K562 (cell line): ENCODE results near the gene SOCS2. TPM values are rescaled to one million over a fixed set of nuclear protein-coding genes. Genes with fewer than 3 reads are reported as not detected.

ENCODE experiments used
- ATAC-seq: fragments of 200-7000 bp; cut with Tn5 transposase; 3 replicates; pipeline ENCODE4 v1.9.1; 2020; ENCODE audit warnings: moderate library complexity
- BruUV-seq: library from RNA; stranded (reverse); fragments of 400-500 nt; replicated peaks from 2 replicates; lab custom pipeline; 2021; lab: Mats Ljungman, UMichigan
- CTCF ChIA-PET: fragments of 300-600 bp; formaldehyde crosslinking; extraction: SDS; loops from one replicate; lab custom pipeline; 2021; ENCODE audit warnings: low intra/inter-chr PET ratio; lab: Yijun Ruan, JAX
- POLR2A ChIA-PET: fragments of 300-600, 350-650 bp; sonication (Branson Sonifier 250); formaldehyde crosslinking; extraction: SDS; loops from one replicate; lab custom pipeline; 2021; ENCODE audit warnings: antibody characterized with exemption, inconsistent platforms; lab: Yijun Ruan, JAX
- DNase-seq, 4 experiments: peaks; one replicate each; pipeline versions ENCODE4 v3.0.0 to v3.0.0-alpha.2; 2011 to 2018; ENCODE audit warnings: low spot score in 3 of 4, mixed read lengths in 3 of 4; ENCODE audit errors: extremely low read depth in 1 of 4
- FAIRE-seq: peaks from 2 replicates; lab custom pipeline; 2011; peaks lifted over from hg19 to GRCh38; lab: Jason Lieb, UNC
- H2AFZ ChIP-seq: 2 replicates; pipeline ENCODE4 v1.6.0; 2011; ENCODE audit warnings: low read depth, low read length, control low read depth, inconsistent platforms
- H3K27ac ChIP-seq: fragments of 200-600 bp; 3 replicates; pipeline ENCODE4 v1.8.0; 2011; ENCODE audit warnings: low read depth, mild to moderate bottlenecking, control low read depth, inconsistent platforms, low read length, moderate library complexity, mixed read lengths; ENCODE audit errors: extremely low read depth
- H3K27me3 ChIP-seq, 2 experiments: fragments of 300-600 bp in 1 of 2; 2 replicates in 1 of 2; 3 replicates in 1 of 2; pipeline versions ENCODE4 v1.6.0 to v1.8.0; 2011; ENCODE audit warnings: inconsistent platforms in 2 of 2, low read length in 2 of 2, mild to moderate bottlenecking in 1 of 2, mixed read lengths in 1 of 2, moderate library complexity in 1 of 2; ENCODE audit not compliant: control insufficient read depth in 2 of 2, insufficient read depth in 2 of 2
- H3K36me3 ChIP-seq: fragments of 300-600 bp; 3 replicates; pipeline ENCODE4 v1.8.0; 2011; ENCODE audit warnings: mild to moderate bottlenecking, low read length, inconsistent platforms; ENCODE audit not compliant: control insufficient read depth, insufficient read depth
- H3K4me1 ChIP-seq, 2 experiments: fragments of 200-600 bp in 1 of 2; replicated peaks in 1 of 2; 2 replicates in 1 of 2; 3 replicates in 1 of 2; pipeline versions ENCODE4 v1.5.1 to v1.8.0; 2011; ENCODE audit warnings: inconsistent platforms in 2 of 2, low read length in 2 of 2, mild to moderate bottlenecking in 1 of 2, mixed read lengths in 1 of 2, moderate library complexity in 1 of 2; ENCODE audit not compliant: control insufficient read depth in 2 of 2, insufficient read depth in 2 of 2
- H3K4me2 ChIP-seq: 2 replicates; pipeline ENCODE4 v1.6.1; 2011; ENCODE audit warnings: low read length, control low read depth, inconsistent platforms, mixed read lengths; ENCODE audit not compliant: insufficient read depth
- H3K4me3 ChIP-seq: fragments of 200-600 bp; sonication (generic), shearing (Covaris generic); 2 replicates; pipeline ENCODE4 v1.5.1; 2016; ENCODE audit warnings: control low read depth, inconsistent platforms
- H3K79me2 ChIP-seq: fragments of 200-600 bp; 3 replicates; pipeline ENCODE4 v1.8.0; 2011; ENCODE audit warnings: low read length, inconsistent platforms; ENCODE audit not compliant: control insufficient read depth, insufficient read depth
- H3K9ac ChIP-seq, 2 experiments: 2 replicates each; pipeline versions ENCODE4 v1.6.0 to v1.6.1; 2011; ENCODE audit warnings: low read depth in 2 of 2, low read length in 2 of 2, control low read depth in 1 of 2, inconsistent platforms in 1 of 2, mild to moderate bottlenecking in 1 of 2, mixed read lengths in 1 of 2; ENCODE audit not compliant: insufficient read depth in 1 of 2
- H3K9me1 ChIP-seq: one replicate; pipeline ENCODE4 v1.6.0; 2011; ENCODE audit warnings: inconsistent platforms, mild to moderate bottlenecking, low read length, moderate library complexity; ENCODE audit not compliant: control insufficient read depth, insufficient read depth
- H3K9me3 ChIP-seq: replicated peaks from 2 replicates; pipeline ENCODE4 v1.5.1; 2011; ENCODE audit warnings: low read depth, low read length, inconsistent platforms; ENCODE audit not compliant: control insufficient read depth, insufficient read depth
- H4K20me1 ChIP-seq: replicated peaks from 2 replicates; pipeline ENCODE4 v1.6.1; 2011; ENCODE audit warnings: low read length, inconsistent platforms, mixed read lengths; ENCODE audit not compliant: control insufficient read depth, insufficient read depth
- ARID1B ChIP-seq: fragments of 450-650 bp; IDR thresholded peaks from 2 replicates; pipeline ENCODE4 v1.6.1; 2016; ENCODE audit warnings: antibody characterized with exemption, mild to moderate bottlenecking, inconsistent platforms
- FOXJ2 ChIP-seq: fragments of 200-800 bp; sonication (Bioruptor generic); IDR thresholded peaks from 2 replicates; pipeline ENCODE4 v1.6.1; 2016; ENCODE audit warnings: missing genetic modification characterization, missing compliant biosample characterization
- FOXK2 ChIP-seq, 2 experiments: fragments of 450-650 bp; IDR thresholded peaks in 1 of 2; conservative IDR thresholded peaks in 1 of 2; 2 replicates each; pipeline ENCODE4 v1.6.1; 2016; ENCODE audit warnings: low read depth in 2 of 2, mild to moderate bottlenecking in 1 of 2
- GABPA ChIP-seq: fragments of 200-800 bp; sonication (Bioruptor generic); conservative IDR thresholded peaks from 2 replicates; pipeline ENCODE4 v1.6.1; 2016; ENCODE audit warnings: low read depth, missing genetic modification characterization, missing compliant biosample characterization
- HOXB6 ChIP-seq: fragments of 250-450 bp; sonication (Bioruptor Pico); IDR thresholded peaks from 2 replicates; pipeline ENCODE4 v1.5.1; 2022; ENCODE audit warnings: mild to moderate bottlenecking, borderline replicate concordance
- L3MBTL2 ChIP-seq: fragments of 450-650 bp; IDR thresholded peaks from 2 replicates; pipeline ENCODE4 v1.6.1; 2016; ENCODE audit warnings: mild to moderate bottlenecking, moderate library complexity
- MAX ChIP-seq: sonication (generic); formaldehyde crosslinking; IDR thresholded peaks from 2 replicates; pipeline ENCODE4 v1.9.0; 2022; ENCODE audit warnings: mild to moderate bottlenecking, missing genetic modification reagents
- MCM2 ChIP-seq: fragments of 450-650 bp; IDR thresholded peaks from 2 replicates; pipeline ENCODE4 v1.6.1; 2017; ENCODE audit warnings: low read depth, mild to moderate bottlenecking
- MLLT1 ChIP-seq, 2 experiments: fragments of 450-650 bp; IDR thresholded peaks; 2 replicates each; pipeline ENCODE4 v1.6.1; 2016
- MTA1 ChIP-seq: fragments of 450-650 bp; IDR thresholded peaks from 2 replicates; pipeline ENCODE4 v1.6.1; 2017; ENCODE audit warnings: borderline replicate concordance
- MYNN ChIP-seq, 2 experiments: sonication (generic); formaldehyde crosslinking in 1 of 2; IDR thresholded peaks; 2 replicates each; pipeline versions ENCODE4 v1.5.0 to v1.6.1; 2016 to 2020; ENCODE audit warnings: antibody characterized with exemption in 1 of 2, missing genetic modification reagents in 1 of 2
- NFRKB ChIP-seq: fragments of 450-650 bp; IDR thresholded peaks from 2 replicates; pipeline ENCODE4 v1.6.1; 2016; ENCODE audit warnings: low read depth
- OTX1 ChIP-seq: fragments of 450-650 bp; formaldehyde crosslinking; IDR thresholded peaks from 2 replicates; pipeline ENCODE4 v1.4.0; 2022; ENCODE audit warnings: mild to moderate bottlenecking
- PHF21A ChIP-seq: fragments of 450-650 bp; IDR thresholded peaks from 2 replicates; pipeline ENCODE4 v1.6.1; 2017; ENCODE audit warnings: low read depth, borderline replicate concordance
- RAD21 ChIP-seq, 2 experiments: fragments of 250-450 bp in 1 of 2; fragments of 450-650 bp in 1 of 2; sonication (Bioruptor Pico) in 1 of 2; formaldehyde crosslinking in 1 of 2; IDR thresholded peaks in 1 of 2; conservative IDR thresholded peaks in 1 of 2; 2 replicates each; pipeline versions ENCODE4 v1.4.0 to v1.8.0; 2020 to 2022; ENCODE audit warnings: mild to moderate bottlenecking in 2 of 2, moderate library complexity in 1 of 2
- RCOR1 ChIP-seq, 2 experiments: IDR thresholded peaks; 2 replicates each; pipeline ENCODE4 v1.6.1; 2012; ENCODE audit warnings: low read depth in 2 of 2, low read length in 2 of 2, borderline replicate concordance in 1 of 2, improper control_type of control experiment in 1 of 2
- SMC3 ChIP-seq: conservative IDR thresholded peaks from 2 replicates; pipeline ENCODE4 v1.6.1; 2011; ENCODE audit warnings: low read depth, low read length, improper control_type of control experiment; ENCODE audit not compliant: insufficient read depth
- TAF1 ChIP-seq: IDR thresholded peaks from 2 replicates; pipeline ENCODE4 v1.6.1; 2011; ENCODE audit warnings: mild to moderate bottlenecking, low read length, moderate library complexity; ENCODE audit not compliant: insufficient read depth, control insufficient read depth, severe bottlenecking; ENCODE audit errors: extremely low read depth
- ZKSCAN8 ChIP-seq: fragments of 200-800 bp; sonication (Bioruptor generic); IDR thresholded peaks from 2 replicates; pipeline ENCODE4 v1.6.1; 2016; ENCODE audit warnings: missing genetic modification characterization, missing compliant biosample characterization
- ZNF75A ChIP-seq: fragments of 450-650 bp; formaldehyde crosslinking; IDR thresholded peaks from 2 replicates; pipeline ENCODE4 v1.4.0; 2020; ENCODE audit warnings: mild to moderate bottlenecking
- ZNF766 ChIP-seq: fragments of 200-800 bp; sonication (Bioruptor generic); conservative IDR thresholded peaks from 2 replicates; pipeline ENCODE4 v1.6.1; 2016; ENCODE audit warnings: missing genetic modification characterization, missing compliant biosample characterization
- WGBS: fragments of 100-300 bp; shearing (Covaris generic); methylation state at CpG from one replicate; pipeline ENCODE4 v1.1.6; 2016; ENCODE audit warnings: low coverage, mixed read lengths; ENCODE audit not compliant: insufficient coverage; ENCODE audit errors: missing lambda C conversion rate; 5-methylcytosine and 5-hydroxymethylcytosine counted together
- in situ Hi-C: fragments of 300-500 bp; cut with MboI; formaldehyde crosslinking; loops from 4 replicates; pipeline ENCODE4 v1.15.0; 2018; ENCODE audit warnings: inconsistent platforms, mixed read lengths
- intact Hi-C: fragments of 100-400 bp; cut with micrococcal nuclease; formaldehyde crosslinking; loops from 2 replicates; pipeline ENCODE4 v1.14.2; 2022
- polyA plus RNA-seq, 8 experiments: library from polyadenylated mRNA; depleted of rRNA in 4 of 8; stranded (reverse) in 5 of 8; unstranded in 3 of 8; fragments of >200 nt; fragmentation: Nextera tagmentation in 2 of 8; fragmentation: Illumina TruSeq in 1 of 8; extraction: Ambion mirVana in 2 of 8; extraction: Trizol in 1 of 8; gene quantifications; 2 replicates each; pipeline versions ENCODE4 v1.2.1 to v1.2.3, GENCODE V29; 2011 to 2014; ENCODE audit warnings: inconsistent platforms in 1 of 8, missing spikeins in 1 of 8
- total RNA-seq, 7 experiments: library from RNA; depleted of rRNA in 6 of 7; stranded (reverse); fragments of >200 nt in 6 of 7; fragmentation: Illumina TruSeq in 2 of 7; extraction: Trizol in 2 of 7; gene quantifications; 2 replicates each; pipeline versions ENCODE4 v1.2.1 to v1.2.3, GENCODE V29; 2011 to 2021; ENCODE audit warnings: low replicate concordance in 1 of 7

SOCS2 gene
- total and polyA plus RNA-seq, 9 of the 15 experiments (the other 6 are each of a cell fraction or from before 2014, with no cell fraction given), result 37.0 to 162 (median 98.7) TPM

GRCh38 chr12:93571365-93571924, 1.0 kb upstream of the SOCS2 start:
- Histone ChIP-seq H3K36me3 (peaks cover 45% of the 10 kb centered on the region), H3K4me2 (peak overlapping the region; percentile 90), H3K79me2 (peaks cover 64% of the 10 kb centered on the region), H3K9ac (peak overlapping the region; percentile 88 to 99), H4K20me1 (peaks cover 7% of the 10 kb centered on the region; the same call in 1 of the 2 replicates), H3K27me3 (no peaks in the 10 kb centered on the region), H2AFZ (peak overlapping the region; percentile 71), H3K9me3 (no peaks in the 10 kb centered on the region), H3K4me3 (peak overlapping the region; percentile 93), H3K4me1 (peaks cover 13 to 47% of the 10 kb centered on the region in 2 experiments; a peak in 4 of 5 replicates), H3K27ac (peak overlapping the region; percentile 96), H3K9me1 (no peaks in the 10 kb centered on the region)
- intact Hi-C loops (no loop called here), in situ Hi-C loops (loop anchor here (5.0 kb wide), 1 partner anchor 171 kb away; no protein-coding TSS in a partner anchor)
- 0% methylated on average over 17 of the region's 47 CpGs for WGBS
- no TSS peak for BruUV-seq
- FAIRE-seq (peak; percentile 82), DNase-seq (peak; percentile 75 to 93 (median 82)), ATAC-seq (peak; percentile 63)
- ChIA-PET POLR2A (interaction anchor here (0.5 to 3.6 kb wide), 9 partner anchors 11 to 590 kb away, joined by 3 to 22 read pairs (median 4); no protein-coding TSS in a partner anchor), CTCF (interaction anchor here (0.6 to 0.7 kb wide), 2 partner anchors 197 to 528 kb away, joined by 3 read pairs; no protein-coding TSS in a partner anchor)
- TF ChIP-seq L3MBTL2 (peak; percentile 69), GABPA (tag) (peak; percentile 55), ZNF75A (CRISPR knock-in tag) (no peak), ZNF766 (CRISPR knock-in tag) (peak; percentile 61; the same call in 1 of the 2 replicates), MTA1 (peak; percentile 58; the same call in 1 of the 2 replicates), HOXB6 (CRISPR knock-in tag) (no peak), ZKSCAN8 (no peak), MYNN (IDR thresholded peaks at IDR 0.05) (peak; percentile 80), MYNN (CRISPR knock-in tag; IDR thresholded peaks at IDR 0.05) (no peak), RCOR1 (IDR thresholded peaks at IDR 0.05; ENCODE audit: borderline replicate concordance in 1 of 2, low read depth in 2 of 2, low read length in 2 of 2) (peak in 1 of 2 experiments; percentile 67; a peak in 2 of 4 replicates), RAD21 (CRISPR knock-in tag; conservative IDR thresholded peaks at IDR 0.05 in 1 of 2, IDR thresholded peaks at IDR 0.05 in 1 of 2) (peak; percentile 4 to 23; a peak in 2 of 4 replicates), FOXJ2 (tag) (0 out of 2 replicates have a peak, but pooled peaks have one; percentile 35), TAF1 (peak; percentile 61), ARID1B (peak; percentile 25), NFRKB (peak; percentile 67), MCM2 (no peak), OTX1 (CRISPR knock-in tag) (peak; percentile 82; the same call in 1 of the 2 replicates), SMC3 (0 out of 2 replicates have a peak, but pooled peaks have one; percentile 12), MLLT1 (IDR thresholded peaks at IDR 0.05) (peak; percentile 79 to 81; a peak in 3 of 4 replicates), FOXK2 (conservative IDR thresholded peaks at IDR 0.05 in 1 of 2, IDR thresholded peaks at IDR 0.05 in 1 of 2; ENCODE audit: low read depth in 2 of 2) (peak in 1 of 2 experiments; percentile 13; a peak in 1 of 4 replicates), PHF21A (peak; percentile 63; the same call in 1 of the 2 replicates), MAX (CRISPR knock-in tag) (no peak; the same call in 1 of the 2 replicates)
